Activated CD4-positive, alpha-beta T cell treated with anti-CD3 and anti-CD28 coated beads, Interleukin-2, Interleukin-6, amounts not matched to agents 100 ng/mL and 50 ng/mL, durations not matched to agents 16 hours and 8 hours (primary cell): ENCODE data around the gene NOXO1.
A peak's percentile ranks its signal among the peaks of the same experiment; 100 is the strongest.
"Not testable (repeated sequence)": the region's sequence is repeated elsewhere in the genome, so short reads cannot be mapped to it uniquely, and the experiment has no call there.

ENCODE experiments used
- DNase-seq: peaks from one replicate; pipeline ENCODE4 v3.0.0-alpha.2; 2020

The NOXO1 gene

GRCh38 chr16:1977875-1978268 lies 3.4 kb downstream of the NOXO1 start:
- DNase-seq = no peak

DNA sequence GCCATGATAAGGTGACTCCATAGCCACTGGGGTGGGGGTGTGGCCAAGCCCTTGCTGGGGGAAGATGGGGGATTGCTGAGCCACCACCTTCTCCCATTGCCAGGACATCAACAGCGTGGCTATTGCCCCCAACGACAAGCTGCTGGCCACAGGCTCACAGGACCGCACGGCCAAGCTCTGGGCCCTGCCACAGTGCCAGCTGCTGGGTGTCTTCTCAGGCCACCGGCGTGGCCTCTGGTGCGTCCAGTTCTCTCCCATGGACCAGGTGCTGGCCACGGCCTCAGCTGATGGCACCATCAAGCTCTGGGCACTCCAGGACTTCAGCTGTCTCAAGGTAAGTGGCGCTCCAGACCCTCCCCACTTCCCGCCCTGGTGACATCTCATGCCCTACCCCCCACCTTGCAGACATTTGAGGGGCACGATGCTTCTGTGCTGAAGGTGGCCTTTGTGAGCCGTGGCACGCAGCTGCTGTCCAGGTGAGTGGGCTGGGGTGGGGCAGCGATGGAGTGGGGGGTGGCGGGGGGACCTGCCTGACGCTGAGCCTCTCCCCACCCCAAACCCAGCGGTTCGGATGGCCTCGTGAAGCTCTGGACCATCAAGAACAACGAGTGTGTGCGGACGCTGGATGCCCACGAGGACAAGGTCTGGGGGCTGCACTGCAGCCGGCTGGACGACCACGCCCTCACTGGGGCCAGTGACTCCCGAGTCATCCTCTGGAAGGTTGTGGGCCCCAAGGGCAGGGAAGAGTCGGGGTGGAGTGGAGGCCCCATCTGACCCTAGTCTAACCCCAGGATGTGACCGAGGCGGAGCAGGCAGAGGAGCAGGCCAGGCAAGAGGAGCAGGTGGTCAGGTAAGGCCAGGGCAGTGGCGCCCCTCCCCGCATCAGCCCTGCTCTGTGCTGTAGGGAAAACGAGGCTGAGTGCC lies 4.1 kb downstream of the NOXO1 start:
- no peak for DNase-seq

GRCh38 chr16:1976216-1976520 lies 5.1 kb downstream of the NOXO1 start:
- no peak for DNase-seq

DNA sequence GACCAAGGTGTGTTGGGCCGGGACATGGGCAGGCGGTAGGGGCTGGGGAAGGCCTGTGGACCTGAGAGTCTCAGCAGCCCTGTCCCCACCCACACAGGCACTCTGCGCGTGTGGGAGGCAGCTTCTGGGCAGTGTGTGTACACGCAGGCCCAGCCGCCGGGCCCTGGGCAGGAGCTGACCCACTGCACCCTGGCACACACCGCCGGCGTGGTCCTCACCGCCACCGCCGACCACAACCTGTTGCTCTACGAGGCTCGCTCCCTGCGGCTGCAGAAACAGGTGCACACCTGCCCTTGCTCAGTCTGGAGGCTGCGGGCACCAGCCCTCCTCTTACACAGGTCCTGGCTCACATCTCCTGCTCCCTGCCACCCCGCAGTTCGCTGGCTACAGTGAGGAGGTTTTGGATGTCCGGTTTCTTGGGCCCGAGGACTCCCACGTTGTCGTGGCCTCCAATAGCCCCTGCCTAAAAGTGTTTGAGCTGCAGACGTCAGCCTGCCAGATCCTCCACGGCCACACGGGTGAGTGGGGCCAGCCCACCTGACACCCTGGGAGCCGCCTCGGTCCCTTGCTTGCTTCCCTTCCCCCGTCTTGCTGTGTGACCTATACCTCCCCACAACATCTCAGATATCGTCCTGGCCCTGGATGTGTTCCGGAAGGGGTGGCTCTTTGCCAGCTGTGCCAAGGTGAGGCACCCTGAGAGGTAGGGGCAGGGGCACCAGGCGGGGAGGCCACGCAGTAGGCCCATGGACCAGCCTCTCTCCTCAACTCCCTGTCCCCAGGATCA lies 5.6 kb downstream of the NOXO1 start:
- no peak for DNase-seq

DNA sequence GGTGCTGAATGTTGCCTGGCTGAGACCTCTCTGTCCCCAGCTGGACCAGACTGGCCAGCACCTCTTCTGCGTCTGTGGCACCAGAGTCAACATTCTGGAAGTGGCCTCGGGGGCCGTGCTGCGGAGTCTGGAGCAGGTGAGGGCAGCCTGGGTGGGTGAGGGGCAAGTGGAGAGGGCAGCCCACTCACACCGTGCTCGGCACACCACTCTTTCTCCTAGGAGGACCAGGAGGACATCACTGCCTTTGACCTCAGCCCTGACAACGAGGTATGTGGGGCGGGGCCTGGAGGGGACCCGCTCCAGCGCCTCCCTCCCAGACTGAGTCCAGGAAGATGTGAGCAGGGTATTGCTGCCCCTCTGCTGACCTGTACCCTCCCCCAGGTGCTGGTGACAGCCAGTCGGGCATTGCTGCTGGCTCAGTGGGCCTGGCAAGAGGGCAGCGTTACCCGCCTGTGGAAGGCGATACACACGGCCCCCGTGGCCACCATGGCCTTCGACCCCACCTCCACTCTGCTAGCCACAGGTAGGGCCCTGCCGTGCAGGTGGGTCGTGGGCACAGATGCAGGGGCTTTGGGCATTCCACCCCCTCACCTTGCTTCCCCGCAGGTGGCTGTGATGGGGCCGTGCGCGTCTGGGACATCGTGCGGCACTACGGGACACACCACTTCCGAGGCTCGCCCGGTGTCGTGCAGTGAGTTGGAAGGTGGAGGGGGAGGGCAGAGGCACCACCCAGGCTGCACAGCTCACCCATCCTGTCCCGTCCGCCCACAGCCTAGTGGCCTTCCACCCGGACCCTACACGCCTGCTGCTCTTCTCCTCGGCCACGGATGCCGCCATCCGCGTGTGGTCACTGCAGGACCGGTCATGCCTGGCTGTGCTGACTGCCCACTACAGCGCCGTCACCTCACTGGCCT lies 6.9 kb downstream of the NOXO1 start:
- DNase-seq = no peak

- DNase-seq = no peak
Measured at GRCh38 chr16:1973461-1974156, 7.7 kb downstream of the NOXO1 start.

GRCh38 chr16:1972490-1972877 lies 8.8 kb downstream of the NOXO1 start:
- DNase-seq = no peak

DNA sequence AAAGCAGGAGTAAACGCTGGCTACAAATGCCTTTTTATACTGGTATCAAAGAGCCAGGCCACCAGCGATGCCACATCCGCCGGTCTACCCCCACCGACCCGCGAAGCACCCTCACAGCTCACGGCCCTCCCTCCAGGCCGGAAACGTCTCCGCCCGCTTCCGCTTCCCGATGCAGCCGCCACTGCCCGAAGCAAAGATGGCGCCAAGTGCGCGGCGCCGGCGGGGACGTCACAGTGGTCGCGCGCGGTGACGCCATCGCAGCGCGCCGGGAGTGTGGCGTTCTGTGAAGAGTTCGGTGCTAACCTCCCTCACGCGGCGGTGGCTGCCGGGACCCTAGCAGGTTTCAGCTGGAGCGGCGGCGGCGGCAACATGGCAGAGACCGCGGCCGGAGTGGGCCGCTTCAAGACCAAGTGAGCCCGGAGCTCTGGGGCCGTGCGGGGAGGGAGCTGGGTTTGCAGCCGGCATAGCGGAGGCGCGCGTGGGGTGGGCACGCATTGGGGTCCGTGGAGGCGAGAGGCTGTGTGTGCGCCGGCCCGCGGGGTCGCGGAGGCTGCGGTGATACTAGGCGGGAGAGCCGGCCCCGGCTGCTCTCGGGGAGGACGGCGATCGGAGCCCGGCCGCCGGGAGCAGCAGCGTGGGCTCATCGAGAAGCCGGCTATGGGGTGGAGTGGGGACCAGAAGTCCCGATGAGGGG lies 9.3 kb downstream of the NOXO1 start, which contains the start of gene TBL3:
Gene TBL3, plus strand, starts transcription at position 258 of the 694 bp plus-strand sequence. Its CDS starts 112 bp downstream, at position 370.
- DNase-seq = peak; percentile 98

DNA sequence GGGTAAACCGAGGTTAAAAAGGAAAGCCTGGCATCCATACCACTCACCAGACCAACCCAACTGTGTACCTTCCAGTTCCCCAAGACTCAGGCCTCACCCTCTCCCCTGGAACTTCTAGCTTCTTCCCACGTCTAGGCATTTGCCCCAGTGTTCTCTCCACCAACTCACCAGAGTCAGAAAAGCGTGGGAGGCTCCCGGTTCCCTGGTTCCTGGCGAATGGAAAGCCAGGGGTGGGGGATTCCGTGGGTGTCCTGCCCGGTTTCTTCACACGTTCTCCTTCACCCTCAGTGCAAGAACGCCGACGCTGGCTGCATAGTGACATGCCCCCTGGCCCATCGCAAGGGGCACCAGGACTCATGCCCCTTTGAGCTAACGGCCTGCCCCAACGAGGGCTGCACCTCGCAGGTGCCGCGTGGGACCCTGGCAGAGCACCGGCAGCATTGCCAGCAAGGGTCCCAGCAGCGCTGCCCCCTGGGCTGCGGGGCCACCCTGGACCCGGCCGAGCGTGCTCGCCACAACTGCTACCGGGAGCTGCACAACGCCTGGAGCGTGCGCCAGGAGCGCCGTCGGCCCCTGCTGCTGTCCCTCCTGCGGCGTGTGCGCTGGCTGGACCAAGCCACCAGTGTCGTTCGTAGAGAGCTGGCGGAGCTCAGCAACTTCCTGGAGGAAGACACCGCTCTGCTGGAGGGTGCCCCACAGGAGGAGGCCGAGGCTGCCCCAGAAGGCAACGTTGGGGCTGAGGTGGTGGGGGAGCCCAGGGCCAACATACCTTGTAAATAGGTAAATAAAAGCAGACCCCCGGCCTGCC lies 12.9 kb downstream of the NOXO1 start:
- no peak for DNase-seq

- DNase-seq = no peak
Measured at GRCh38 chr16:1966460-1966859, 14.8 kb downstream of the NOXO1 start, which contains the start of gene RNF151. Gene RNF151 (plus strand): TSS chr16:1966856. CDS start chr16:1966882, 26 bp downstream.

DNA sequence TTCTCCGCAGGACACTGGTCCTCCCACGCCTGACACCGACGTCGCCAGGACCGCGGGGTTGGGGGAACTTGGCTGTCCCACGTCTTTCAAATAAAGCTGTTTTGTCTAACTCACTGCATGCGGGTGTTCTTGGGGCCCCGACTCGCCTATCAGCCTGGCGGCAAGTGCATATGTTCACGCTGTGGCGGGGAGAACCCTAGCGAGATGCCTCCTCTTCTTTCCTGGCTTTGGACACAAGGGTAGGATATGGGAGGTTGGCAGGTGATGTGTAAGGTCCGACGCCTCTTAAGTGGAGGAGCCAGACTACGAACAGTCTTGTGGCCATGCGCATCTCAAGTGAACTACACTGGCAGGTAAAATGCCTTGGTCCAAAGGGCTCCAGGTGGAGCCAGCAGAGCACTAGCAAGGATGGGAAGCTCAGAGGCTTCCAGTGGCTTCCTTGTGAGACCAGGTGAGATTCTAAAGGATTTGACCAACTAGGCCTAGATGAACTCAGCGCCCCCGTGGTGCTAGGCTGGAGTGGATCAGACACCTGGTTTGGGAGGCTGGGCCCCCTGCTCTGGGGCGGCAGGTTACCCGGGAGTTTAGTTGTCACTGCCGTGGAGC lies 15.8 kb downstream of the NOXO1 start:
- no peak for DNase-seq

- peak; percentile 99 for DNase-seq
Measured at GRCh38 chr16:1964506-1965395, 16.5 kb downstream of the NOXO1 start, which contains the start of gene RPS2. Gene RPS2 (minus strand): TSS chr16:1964826. CDS start chr16:1964625, 201 bp downstream.

DNA sequence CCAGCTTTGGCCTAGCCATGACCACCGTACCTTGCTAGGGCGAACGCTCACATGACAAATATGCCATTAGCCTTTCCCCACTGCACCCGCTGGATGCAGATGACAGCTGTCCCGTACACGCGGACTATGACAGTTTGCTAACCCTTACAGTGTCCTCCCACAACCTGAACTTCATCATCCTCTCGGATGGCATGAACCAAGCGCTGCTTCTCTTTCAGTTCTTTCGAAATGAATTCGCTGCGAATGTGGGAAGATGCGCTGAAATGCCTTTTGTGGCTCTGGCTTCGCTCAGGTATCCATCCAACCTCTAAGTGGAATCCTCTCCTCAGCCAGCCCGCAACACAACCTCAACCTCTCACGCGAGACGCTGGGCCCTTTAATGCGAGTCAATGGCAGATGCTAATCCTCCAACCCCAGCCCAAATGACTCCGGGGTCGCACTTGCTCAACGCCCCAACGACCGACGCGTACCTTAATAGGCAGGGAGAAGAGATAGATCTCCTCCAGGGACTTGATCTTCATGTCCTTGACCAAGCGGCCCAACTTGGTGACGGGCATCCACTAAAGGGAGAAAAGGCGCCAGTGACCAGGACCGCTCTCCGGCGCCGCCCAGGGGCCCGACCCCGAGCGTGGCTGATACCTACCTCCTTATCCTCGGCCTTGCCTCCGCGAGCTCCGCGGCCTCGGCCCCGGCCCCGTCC lies 17.3 kb downstream of the NOXO1 start:
- peak; percentile 59 for DNase-seq

GRCh38 chr16:1962161-1963153 lies 18.8 kb downstream of the NOXO1 start:
- not testable (repeated sequence) for DNase-seq

GRCh38 chr16:1961651-1962067 lies 19.6 kb downstream of the NOXO1 start:
- DNase-seq = peak; percentile 65

DNA sequence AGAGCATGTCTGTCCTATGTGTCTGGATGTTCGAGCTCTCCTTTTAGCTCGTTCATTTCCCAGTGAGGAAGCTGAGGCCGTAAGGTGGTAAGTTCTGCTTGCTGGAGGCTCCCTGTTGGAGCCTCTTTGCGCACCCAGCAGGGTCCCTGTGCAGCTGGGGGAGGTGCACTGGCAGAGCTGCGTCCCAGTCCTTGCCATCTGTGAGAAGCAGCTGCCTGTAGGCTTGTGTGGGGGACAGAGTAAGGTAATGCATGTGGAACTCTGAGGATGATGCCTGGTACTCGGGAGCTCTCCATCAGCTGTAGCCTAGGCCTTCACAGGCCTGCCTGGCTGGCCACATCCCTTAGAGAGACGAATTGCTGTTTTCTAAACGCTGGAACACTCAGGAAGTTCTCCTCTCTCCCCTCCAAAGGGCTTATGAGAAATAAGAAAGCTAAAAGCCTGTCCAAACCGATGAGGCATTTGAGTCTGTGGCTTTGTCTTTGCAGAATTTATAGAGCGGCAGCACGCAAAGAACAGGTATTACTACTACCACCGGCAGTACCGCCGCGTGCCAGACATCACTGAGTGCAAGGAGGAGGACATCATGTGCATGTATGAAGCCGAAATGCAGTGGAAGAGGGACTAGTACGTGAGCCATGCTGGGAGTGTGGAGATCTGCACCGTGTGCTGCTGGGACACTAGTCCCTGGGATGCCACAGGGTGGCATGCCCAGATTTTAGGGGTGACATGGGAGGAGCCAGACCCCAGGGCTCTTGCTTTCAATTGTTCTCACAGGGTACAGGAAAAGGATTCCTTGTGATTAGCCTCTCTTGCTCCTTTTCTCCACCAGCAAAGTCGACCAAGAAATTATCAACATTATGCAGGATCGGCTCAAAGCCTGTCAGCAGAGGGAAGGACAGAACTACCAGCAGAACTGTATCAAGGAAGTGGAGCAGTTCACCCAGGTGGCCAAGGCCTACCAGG lies 20.3 kb downstream of the NOXO1 start:
- peak; percentile 77 for DNase-seq
